Activated CD4-positive, CD25-positive, alpha-beta regulatory T cell treated with anti-CD3 and anti-CD28 coated beads, Interleukin-2, amount 50 U/mL, for 72 hours (primary cell): Measurements from ENCODE around the gene CRYGD.
"Not testable (repeated sequence)": the region's sequence is repeated elsewhere in the genome, so short reads cannot be mapped to it uniquely, and the experiment has no call there.

ENCODE experiments used
- DNase-seq: peaks from one replicate; pipeline ENCODE4 v3.0.0; 2021

Gene CRYGD

DNA sequence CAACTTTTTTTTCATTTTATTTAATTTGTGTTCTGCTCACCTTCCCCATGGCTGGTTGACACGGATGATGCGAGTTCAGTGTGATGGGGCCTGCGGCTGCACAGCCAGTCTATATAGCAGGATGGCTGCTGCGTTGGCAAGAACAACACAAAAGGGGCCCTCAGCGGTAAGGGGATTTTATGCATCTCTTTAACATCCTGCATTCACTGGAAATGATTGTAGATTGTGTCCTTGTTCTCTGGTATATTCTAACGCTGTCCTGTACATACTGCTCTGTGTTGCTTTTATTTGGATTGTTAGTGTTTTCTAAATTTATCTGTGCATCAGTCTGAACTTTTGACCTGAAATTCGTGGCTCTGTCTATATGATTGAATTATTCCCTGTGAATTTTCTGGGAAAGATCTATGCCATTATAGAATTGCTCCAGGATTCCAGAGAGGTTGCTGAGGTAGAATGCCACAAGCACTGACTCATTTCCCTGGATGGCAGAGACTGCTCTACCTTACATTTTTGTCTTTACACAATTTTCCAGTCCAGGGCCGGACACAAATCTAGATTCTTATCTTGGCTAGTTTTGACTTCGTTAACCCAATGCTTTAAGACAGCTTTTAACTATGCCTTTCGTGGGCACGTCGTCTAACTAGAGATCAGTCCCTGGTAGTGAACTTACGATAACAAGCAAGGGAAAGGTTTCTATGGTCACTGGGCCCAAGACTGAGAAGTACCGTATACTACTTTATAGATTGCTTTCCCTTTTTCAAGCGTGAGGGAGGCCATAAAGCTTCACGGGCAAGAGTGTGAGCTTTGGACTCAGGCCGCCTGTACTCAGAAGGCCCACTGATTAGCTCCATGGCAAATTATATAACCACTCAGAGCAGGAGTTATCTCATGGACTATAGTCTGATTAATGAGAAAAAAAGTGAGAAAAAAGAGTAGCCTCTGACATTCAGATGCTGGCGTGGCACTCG lies 5.7 kb upstream of the CRYGD start, which contains the start of gene CRYGC:
Gene CRYGC (minus strand): TSS at position 85 of the 968 bp plus-strand sequence. CDS start 36 bp downstream, at position 49.
- DNase-seq: no peak

DNA sequence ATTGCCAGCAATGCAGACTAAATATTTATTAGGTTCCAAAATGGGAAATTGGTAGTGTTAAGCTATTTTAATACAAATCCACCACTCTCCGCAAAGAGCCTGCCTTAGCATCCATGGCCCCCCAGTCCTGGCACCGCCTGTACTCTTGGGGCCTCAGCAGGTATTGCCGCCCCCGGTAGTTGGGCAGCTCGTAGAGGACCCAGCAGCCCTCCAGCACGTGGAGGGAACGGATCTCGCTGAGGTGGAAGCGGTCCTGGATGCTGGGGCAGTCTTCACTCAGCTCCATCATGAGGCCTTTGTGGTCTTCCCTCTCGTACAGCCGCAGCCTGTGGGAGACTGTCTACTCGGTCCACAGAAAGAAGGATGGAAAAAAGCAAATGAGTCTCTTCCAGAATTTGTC lies 3.8 kb upstream of the CRYGD start:
- DNase-seq: no peak

DNA sequence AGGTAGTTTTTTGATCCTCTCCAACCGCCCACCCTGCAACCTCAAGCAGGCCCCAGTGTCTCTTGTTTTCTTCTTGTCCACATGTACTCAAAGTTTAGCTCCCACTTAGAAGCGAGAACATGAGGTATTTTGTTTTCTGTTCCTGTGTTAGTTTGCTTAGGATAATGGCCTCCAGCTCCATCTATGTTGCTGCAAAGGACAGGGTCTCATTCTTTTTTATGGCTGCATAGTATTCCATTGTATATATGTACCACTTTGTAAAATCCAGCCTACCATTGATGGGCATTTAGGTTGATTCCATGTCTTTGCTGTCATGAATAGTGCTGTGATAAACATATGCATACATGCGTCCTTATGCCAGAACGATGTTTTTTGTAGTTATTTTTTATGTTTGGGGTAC lies 2.8 kb upstream of the CRYGD start:
- DNase-seq: no peak

DNA sequence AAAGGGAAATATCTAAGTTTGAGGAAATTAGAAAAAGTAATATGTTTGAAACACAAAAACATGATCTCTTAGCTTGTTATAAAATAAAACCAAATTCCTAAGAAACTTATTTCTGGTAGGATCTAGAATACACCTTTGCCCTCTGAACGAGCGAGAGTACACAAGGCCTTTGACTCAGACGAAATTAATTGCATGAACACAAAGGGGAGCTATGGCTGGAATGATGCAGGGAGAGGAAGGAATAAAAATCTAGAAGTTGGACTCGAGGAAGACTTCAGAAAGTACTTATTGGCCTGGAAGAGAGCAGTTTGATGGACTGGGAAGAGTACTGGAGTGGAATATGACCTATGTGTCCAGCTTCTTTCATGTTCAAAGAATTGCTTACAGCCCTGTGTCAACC lies 927 bp upstream of the CRYGD start:
- DNase-seq: no peak

DNA sequence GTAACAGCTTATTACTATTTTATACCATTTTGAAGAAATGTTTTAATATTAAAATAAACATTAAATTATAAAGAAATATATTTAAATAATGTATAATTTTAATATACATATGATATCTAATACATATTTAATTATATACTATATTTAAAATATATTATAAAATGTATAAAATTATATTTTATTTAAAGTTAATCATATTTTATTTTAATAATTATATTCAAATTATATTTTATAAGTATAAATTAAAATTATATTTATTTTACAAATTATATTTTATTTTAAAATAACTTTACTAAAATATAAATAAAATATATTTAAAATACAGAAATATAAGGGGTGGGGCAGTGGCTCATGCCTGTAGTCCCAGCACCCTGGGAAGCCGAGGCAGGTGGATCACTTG lies 2.1 kb downstream of the CRYGD start:
- DNase-seq: no peak

DNA sequence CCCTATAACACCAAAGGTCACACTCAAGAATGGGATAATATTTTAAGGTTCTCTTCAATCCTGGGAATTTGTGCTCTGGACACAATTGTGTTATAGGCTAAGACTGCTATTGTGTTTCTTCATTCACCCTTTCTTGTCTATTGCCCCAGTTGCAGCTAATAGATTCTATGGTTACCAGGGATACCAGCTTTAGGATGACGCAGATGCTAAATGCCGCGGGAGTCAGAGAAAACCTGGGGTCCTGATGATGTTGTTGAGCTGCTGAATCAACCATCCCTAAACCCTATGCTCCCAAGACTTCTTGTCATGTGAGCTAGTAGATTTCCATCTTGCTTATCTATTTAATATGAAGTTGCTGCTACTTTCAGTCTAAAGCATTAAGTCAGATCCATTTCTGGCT lies 5.4 kb downstream of the CRYGD start:
- DNase-seq: no peak

DNA sequence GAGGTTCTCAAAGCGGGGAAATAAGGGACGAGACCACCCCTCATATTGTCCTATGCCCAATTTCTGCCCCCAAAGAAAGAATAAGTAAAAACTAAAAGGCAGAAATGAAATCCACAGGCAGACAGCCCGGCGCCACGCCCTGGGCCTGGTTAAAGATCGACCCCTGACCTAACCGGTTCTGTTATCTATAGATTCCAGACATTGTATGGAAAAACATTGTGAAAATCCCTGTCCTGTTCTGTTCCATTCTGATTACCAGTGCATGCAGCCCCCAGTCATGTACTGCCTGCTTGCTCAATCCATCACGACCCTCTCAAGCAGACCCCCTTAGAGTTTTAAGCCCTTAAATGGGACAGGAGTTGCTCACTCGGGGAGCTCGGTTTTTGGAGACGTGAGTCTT lies 6.9 kb downstream of the CRYGD start:
- DNase-seq: not testable (repeated sequence)

DNA sequence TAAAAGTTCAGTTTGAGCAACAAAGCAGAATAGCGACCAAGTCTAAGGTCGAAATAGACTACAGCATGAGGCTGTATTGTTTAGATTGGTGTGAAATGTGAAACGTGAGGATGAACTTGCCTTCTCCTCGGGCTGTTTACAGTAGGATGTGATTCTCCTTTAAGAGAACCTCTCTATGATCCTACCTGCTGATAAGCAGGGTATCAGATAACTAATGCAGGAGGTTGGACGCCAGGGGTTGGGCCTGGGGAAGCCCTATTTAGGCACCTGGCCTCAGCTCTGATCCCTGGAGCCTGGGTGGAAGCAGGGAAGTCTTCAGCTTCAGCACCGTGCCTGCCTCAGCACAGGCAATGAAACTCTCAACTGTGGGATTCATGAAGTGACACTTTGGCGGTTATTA lies 11.4 kb downstream of the CRYGD start:
- DNase-seq: no peak

DNA sequence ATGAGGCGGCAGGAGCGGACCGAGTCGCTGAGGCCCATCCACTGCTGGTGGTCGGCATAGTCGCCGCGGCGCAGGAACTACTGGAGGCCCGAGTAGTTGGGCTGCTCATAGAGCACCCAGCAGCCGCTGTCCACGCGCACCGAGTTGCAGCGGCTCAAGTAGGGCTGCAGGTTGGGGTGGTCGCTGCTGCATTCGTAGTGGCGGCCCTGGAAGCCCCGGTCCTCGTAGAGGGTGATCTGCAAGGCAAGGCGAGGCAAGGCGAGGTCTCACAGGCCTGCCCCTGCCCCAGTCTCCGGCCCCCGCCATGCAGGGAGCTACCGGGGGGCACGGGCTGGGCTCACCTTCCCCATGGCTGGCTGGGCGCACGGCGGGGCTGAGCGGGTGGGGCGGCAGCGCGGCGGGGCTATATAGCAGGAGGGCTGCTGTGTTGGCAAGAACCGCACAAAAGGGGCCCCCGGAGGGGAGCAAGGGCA lies 12.0 kb downstream of the CRYGD start:
- not testable (repeated sequence) for DNase-seq

DNA sequence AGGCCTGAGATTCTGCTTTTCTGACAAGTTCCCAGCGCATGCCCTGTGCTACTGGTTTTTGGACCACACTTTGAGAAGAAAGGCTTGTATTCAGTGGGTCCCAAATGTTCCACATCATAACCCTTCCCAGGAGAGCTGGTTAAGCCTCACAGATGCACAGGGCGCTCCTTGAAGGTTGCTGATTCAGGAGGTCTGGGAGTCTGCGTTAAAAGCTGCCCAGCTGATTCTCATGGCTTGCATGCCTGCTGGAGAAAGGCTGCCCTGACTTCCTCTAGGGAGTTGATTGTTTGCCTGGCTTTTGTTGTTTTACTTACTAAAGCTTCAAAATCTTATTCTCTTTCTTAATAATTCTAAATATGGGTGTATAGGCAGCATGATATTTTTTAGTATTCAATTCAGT lies 20.7 kb downstream of the CRYGD start:
- DNase-seq: no peak

DNA sequence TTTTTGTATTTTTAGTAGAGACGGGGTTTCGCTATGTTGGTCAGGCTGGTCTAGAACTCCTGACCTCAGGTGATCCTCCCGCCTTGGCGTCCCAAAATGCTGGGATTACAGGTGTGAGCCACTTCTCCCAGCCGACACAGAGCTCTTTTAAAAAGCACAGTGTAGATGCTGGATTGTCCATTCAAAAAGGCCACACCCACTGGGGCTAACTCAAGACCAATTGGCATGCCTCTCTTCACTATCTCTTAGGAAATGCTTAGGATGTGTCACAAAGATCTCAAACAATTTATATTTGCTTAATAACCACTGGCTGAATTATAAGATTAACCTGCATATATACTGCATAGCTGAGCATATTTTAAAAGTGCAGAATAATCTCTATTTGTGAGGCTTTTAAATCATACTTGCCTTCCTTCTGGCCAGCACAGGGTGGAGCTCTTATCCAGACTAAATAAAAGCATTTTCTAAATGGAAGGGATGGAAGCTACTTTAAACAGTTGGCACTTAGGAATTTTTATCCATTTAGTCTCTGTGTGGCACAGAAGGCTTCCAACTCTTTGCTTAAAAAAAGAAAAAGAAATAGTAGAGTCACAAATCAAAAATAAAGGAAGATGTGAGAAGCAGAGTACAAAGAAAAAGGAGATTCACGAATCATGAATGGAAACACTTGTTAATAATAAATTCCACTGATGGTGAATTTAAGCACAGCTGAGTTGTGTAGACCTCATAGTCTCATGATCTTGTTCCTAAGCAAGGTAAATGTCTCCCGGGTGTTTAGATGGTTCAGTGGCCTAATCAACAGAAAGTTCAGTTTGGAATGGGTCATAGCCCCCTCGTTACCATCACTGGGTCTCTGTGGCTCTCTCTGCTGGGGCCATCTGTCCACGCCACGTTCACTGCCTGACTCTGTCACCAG lies 22.4 kb downstream of the CRYGD start:
- no peak for DNase-seq

DNA sequence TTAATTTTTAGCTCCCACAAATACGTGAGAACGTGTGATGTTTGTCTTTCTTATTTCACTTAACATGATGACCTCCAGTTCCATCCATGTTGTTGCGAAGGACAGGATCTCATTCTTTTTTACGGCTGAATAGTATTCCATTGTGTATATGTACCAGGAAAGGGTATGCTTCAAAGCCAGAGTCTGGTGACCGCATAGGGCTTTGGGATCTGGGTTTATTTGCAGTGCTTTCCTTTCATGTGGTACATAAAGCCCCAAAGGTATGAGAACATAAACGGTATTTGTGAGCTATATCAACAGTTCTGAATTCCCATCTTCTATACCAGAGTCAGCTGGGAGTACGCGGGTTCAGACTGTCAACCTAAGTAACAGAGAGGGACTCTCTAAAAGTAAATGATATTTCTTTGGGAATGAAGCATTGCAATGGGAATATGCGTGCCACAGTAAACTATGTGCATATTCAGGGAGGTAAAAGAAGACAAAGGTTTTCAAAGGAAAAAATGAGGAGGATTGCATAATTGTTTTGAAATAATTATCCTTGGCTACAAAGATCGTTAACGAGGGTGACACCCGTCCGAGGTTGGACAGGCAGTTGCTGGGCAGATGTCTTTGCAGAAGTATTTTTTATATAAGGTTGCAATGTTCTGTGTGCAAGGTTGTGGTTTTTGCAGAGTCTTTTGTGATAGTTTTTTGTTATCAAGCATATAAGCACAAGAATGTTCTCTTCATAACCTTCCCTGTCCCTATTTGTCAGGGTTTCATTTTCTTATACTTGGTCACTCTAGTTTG lies 24.4 kb downstream of the CRYGD start:
- no peak for DNase-seq

DNA sequence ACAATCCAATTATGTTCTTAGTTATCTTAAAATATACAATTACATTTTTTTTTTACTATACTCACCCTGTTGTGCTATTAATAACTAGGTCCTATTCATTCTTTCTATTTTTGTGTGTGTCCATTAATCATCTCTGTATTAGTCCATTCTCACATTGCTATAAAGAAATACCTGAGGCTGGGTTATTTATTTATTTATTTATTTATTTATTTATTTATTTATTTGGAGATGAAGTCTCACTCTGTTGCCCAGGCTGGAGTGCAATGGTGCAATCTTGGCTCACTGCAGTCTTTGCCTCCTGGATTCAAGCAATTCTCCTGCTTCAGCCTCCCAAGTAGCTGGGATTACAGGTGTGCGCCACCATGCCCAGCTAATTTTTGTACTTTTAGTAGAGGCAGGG lies 25.6 kb downstream of the CRYGD start:
- not testable (repeated sequence) for DNase-seq

DNA sequence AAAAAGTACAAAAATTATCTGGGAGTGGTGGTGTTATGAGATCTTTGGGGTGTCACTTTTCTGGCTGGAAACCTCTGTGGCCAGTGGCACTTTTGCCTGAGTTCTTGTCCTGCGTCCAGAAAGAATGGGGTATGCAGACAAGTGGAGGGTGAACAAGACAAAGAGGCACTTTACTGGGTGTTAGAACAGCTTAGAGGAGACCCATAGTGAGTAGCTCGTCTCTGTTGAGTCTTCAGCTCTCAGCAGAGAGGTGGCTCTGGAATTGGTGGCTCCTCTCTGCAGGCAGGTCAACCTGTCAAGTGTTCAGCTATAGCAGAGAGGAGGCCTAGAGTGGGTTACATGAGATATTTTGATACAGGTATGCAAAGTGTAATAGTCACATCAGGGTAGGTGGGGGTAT lies 26.1 kb downstream of the CRYGD start:
- no peak for DNase-seq

DNA sequence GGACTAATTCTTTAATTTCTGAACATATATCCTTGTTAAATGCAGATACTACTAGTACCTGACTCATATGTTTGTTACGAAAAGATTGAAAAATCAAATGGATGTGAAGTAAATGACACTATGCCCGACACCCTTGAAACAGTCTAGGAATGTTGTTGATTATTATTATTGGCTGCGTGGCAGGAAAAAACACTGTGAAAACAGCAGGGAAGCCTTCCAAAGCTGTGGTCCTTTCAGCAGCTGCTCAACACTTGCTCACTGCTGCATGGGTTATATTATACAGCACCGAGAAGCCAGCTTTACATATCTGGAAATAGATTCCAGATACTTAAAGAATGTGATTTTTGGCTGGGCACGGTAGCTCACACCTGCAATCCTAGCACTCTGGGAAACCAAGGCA lies 26.5 kb downstream of the CRYGD start:
- no peak for DNase-seq

DNA sequence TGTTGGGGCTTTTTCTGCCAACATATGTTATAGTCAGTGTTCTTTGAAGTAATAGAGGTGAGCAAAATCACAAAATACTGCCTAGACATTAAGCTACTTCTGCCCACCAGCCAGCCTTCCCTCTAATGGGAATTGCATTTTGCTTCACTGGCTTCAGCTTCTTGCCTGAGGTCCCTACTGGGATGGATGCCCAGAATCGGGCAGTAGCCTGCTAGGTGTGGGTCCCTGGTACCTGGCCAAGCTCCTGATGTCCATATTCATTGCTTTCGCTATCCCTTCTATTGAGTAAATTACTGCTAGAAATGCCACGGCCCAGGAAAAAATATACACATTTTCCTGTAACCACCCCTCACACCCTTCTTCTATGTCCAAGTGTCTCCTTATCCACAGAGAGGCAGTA lies 27.0 kb downstream of the CRYGD start:
- no peak for DNase-seq

DNA sequence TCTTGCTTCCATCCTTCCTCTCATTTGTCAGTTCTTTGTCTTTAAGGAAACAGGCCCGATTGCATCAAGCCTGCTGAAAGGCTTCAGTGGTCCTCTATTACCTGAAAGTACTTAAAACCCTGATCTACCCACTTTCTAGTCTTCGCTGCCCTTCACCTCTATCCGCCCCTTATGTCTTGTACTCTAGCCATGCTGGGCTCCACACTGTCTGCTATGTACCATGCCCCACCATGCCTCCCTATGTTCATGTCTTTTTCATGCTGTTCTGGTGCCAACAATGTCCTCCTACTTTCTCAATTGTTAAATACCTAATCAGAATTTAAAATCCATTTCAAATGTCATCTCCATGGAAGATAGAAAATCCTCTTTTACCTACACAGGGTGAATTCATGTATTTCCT lies 28.2 kb downstream of the CRYGD start:
- DNase-seq: no peak

DNA sequence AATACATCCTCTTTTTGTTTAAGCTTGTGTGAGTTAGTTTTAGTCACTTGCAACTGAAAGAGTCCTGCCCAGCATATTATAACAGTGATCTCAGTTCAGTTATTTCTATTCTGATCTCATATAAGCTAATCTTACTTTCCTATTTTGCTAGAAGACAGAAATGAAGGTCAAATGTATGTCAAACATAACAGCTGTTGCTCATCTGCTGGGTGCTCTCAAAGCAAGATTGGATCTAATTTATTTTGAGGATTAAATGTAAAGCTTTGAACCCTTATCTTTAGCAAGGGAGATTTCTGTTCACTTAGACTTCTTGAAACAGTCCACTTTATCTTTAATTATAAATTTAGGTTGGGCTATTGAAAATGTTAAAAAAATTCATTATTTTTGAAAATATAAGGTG lies 31.2 kb downstream of the CRYGD start:
- no peak for DNase-seq

DNA sequence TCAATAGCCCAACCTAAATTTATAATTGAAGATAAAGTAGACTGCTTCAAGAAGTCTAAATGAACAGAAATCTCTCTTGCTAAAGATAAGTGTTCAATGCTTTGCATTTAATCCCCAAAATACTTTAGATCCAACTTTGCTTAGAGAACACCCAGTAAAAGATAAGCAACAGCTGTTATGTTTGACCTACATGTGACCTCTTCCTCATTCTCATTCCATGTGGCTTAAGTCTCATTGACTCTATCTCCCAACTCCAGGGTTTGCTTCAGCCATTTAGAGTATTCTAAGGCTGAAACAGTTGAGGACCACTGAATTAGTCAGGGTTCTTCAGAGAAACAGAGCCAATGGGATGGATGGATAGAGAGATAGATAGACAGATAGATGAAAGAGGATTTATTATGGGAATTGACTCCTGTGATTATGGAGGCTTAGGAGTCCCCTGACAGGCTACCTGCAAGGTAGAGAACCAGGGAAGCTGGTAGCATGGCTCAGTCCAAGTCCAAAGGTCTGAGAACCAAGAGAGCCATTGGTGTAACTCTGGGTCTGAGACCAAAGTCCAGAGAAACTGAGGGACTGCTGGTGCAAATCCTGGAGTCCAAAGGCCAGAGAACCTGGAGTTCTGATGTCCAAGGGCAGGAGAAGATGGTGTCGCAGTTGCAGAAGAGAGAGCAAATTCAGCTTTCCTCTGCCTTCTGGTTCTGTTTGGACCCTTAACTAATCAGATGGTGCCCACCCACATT lies 32.1 kb downstream of the CRYGD start:
- no peak for DNase-seq

DNA sequence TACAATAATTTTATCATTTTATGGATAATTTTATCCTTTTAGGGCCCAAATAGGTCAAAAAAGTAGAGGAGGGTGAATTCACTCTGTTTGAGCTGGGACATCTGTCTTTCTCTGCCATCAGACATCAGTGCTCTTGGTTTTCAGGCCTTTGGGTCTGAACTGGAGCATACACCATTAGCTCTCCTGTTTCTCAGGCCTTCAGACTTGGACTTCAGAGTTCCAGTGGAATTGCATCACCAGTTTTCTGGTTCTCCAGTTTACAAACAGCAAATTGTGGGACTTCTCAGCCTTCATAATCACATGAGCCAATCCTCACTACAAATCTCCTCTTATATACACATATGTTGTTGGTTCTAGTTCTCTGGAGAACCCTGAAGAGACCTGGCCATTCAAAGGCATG lies 33.9 kb downstream of the CRYGD start:
- no peak for DNase-seq

DNA sequence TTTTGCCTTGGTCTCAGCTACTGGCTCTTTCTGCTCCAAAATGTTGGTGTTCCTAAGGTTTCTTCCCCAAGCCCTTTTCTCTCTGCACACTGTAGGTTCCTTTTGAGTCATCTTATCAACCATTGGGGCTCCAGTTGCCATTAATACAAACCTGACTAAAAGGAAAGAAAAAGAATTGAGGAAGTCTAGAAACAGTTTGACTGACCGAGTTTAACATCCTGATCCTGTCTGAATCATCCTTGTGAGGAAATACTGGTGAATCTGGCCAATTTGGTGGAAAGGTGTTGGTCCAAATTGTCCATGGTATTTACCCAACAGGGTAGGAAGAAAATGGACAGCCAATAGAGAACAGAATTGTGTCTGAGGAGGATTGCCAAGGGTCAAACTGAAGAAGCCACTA lies 38.3 kb downstream of the CRYGD start:
- DNase-seq: no peak

DNA sequence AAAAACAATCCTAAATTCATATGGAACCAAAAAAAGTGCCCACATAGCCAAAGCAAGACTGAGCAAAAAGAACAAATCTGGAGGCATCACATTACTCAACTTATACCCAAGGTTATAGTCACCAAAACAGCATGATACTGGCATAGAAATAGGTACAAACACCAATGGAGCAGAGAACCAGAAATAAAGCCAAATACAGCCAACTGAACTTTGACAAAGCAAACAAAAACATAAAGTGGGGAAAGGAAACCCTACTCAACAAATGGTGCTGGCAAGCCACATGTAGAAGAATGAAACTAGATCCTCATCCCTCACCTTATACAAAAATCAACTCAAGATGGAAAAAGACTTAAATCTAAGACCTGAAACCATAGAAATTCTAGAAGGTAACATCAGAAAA lies 40.5 kb downstream of the CRYGD start:
- no peak for DNase-seq
